CD4-positive, alpha-beta T cell (primary cell): ENCODE results near the gene TCF7L2. TPM values are rescaled to one million over a fixed set of nuclear protein-coding genes. Genes with fewer than 3 reads are reported as not detected.

Experiments used
- ATAC-seq: fragments of 200-7000 bp; cut with Tn5 transposase; one replicate; pipeline ENCODE4 v1.10.0; 2022; ENCODE audit warnings: mild to moderate bottlenecking; ENCODE audit not compliant: poor library complexity
- CTCF ChIA-PET: fragments of 350-600 bp; sonication (Branson Sonifier 250); formaldehyde crosslinking; loops from one replicate; lab custom pipeline; 2021; ENCODE audit warnings: antibody characterized with exemption, inconsistent platforms; lab: Charles Lee
- POLR2A ChIA-PET: fragments of 350-600 bp; sonication (Branson Sonifier 250); formaldehyde crosslinking; loops from one replicate; lab custom pipeline; 2021; ENCODE audit warnings: antibody characterized with exemption, inconsistent platforms; lab: Charles Lee
- DNase-seq, 14 experiments: peaks; one replicate each; pipeline ENCODE4 v3.0.0-alpha.2; 2013 to 2020; ENCODE audit warnings: mixed read lengths in 2 of 14
- H3K27ac ChIP-seq, 2 donors: one replicate each; pipeline versions ENCODE4 v1.5.1 to v1.7.0; 2013; ENCODE audit warnings: low read length in 2 of 2, low read depth in 1 of 2, mild to moderate bottlenecking in 1 of 2
- H3K27me3 ChIP-seq, 2 experiments: 1 replicate in 1 of 2; 2 replicates in 1 of 2; pipeline versions ENCODE4 v1.6.1 to v1.7.0; 2013; ENCODE audit warnings: low read length in 2 of 2, control low read depth in 1 of 2, mild to moderate bottlenecking in 1 of 2, moderate library complexity in 1 of 2; ENCODE audit not compliant: insufficient read depth in 2 of 2, control insufficient read depth in 1 of 2
- H3K36me3 ChIP-seq: one replicate; pipeline ENCODE4 v1.6.1; 2013; ENCODE audit warnings: low read length, control low read depth; ENCODE audit not compliant: insufficient read depth
- H3K4me1 ChIP-seq: one replicate; pipeline ENCODE4 v1.6.1; 2013; ENCODE audit warnings: low read length, control low read depth; ENCODE audit not compliant: insufficient read depth
- H3K4me3 ChIP-seq: one replicate; pipeline ENCODE4 v1.5.1; 2013; ENCODE audit warnings: mild to moderate bottlenecking, low read length, moderate library complexity
- H3K9me3 ChIP-seq, 2 experiments: 1 replicate in 1 of 2; 2 replicates in 1 of 2; pipeline versions ENCODE4 v1.6.1 to v1.7.0; 2013; ENCODE audit warnings: low read length in 2 of 2, mild to moderate bottlenecking in 2 of 2, control low read depth in 1 of 2, moderate library complexity in 1 of 2; ENCODE audit not compliant: control insufficient read depth in 1 of 2, insufficient read depth in 1 of 2
- H3K27ac Mint-ChIP-seq: one replicate; pipeline ENCODE4 v1.8.0; 2020; ENCODE audit warnings: mixed read lengths
- H3K27me3 Mint-ChIP-seq: one replicate; pipeline ENCODE4 v1.8.0; 2021; ENCODE audit warnings: mixed read lengths
- H3K36me3 Mint-ChIP-seq: one replicate; pipeline ENCODE4 v1.8.0; 2021; ENCODE audit warnings: low read depth, mixed read lengths
- H3K4me1 Mint-ChIP-seq: one replicate; pipeline ENCODE4 v1.8.0; 2021; ENCODE audit warnings: low read depth, mixed read lengths
- H3K4me3 Mint-ChIP-seq: one replicate; pipeline ENCODE4 v1.8.0; 2020; ENCODE audit warnings: mild to moderate bottlenecking, mixed read lengths
- H3K9me3 Mint-ChIP-seq: one replicate; pipeline ENCODE4 v1.8.0; 2020; ENCODE audit warnings: mixed read lengths
- CTCF ChIP-seq: fragments of 200-600 bp; IDR thresholded peaks from one replicate; pipeline ENCODE4 v1.8.0; 2022; ENCODE audit warnings: antibody characterized with exemption, mild to moderate bottlenecking
- intact Hi-C, 2 experiments: fragments of 100-400 bp; cut with DNase I in 1 of 2; cut with micrococcal nuclease in 1 of 2; formaldehyde crosslinking; loops; one replicate each; pipeline versions ENCODE4 v1.15.1 to v1.9.0; 2023 to 2025; cut with DNase I, micrococcal nuclease
- total RNA-seq, 174 experiments: library from RNA in 2 of 174; stranded (reverse) in 2 of 174; gene quantifications; one replicate each; pipeline ENCODE4 v1.2.3 and lab custom pipeline; 2021 to 2026

Gene TCF7L2
- total RNA-seq, 2 experiments from 2014 or later: 4.2 to 4.4 TPM

- POLR2A ChIA-PET: no interaction called here
Observed at GRCh38 chr10:113127901-113128283, 177.8 kb downstream of the TCF7L2 start.

GRCh38 chr10:113128450-113129070, 178.5 kb downstream of the TCF7L2 start:
- H3K4me3 Mint-ChIP-seq: no peak overlapping the region
- TF ChIP-seq CTCF: no peak
- H3K9me3 Mint-ChIP-seq: no peaks in the 10 kb centered on the region
- Histone ChIP-seq H3K9me3 (no peaks in the 10 kb centered on the region), H3K36me3 (no peaks in the 10 kb centered on the region), H3K4me1 (no peaks in the 10 kb centered on the region), H3K4me3 (no peak overlapping the region), H3K27me3 (peaks cover 8 to 25% of the 10 kb centered on the region in 2 experiments), H3K27ac (no peak overlapping the region)
- no peak overlapping the region for H3K27ac Mint-ChIP-seq
- ChIA-PET POLR2A (no interaction called here), CTCF (interaction anchor here (1.4 kb wide), 1 partner anchor 27 kb away, joined by 3 read pairs; no protein-coding TSS in a partner anchor)
- DNase-seq: no peak
- intact Hi-C loops: loop anchor here (5.0 to 10.0 kb wide), 2 partner anchors 256 to 406 kb away; no protein-coding TSS in a partner anchor
- H3K27me3 Mint-ChIP-seq: peaks cover 57% of the 10 kb centered on the region
- no peak for ATAC-seq
- H3K36me3 Mint-ChIP-seq: no peaks in the 10 kb centered on the region
- peaks cover 4% of the 10 kb centered on the region for H3K4me1 Mint-ChIP-seq

More at GRCh38 chr10:113127901-113128283, 177.8 kb downstream of the TCF7L2 start:
- peaks cover 4% of the 10 kb centered on the region for H3K4me1 Mint-ChIP-seq
- intact Hi-C loops: loop anchor here (2.0 to 10.0 kb wide), 3 partner anchors 257 to 407 kb away; no protein-coding TSS in a partner anchor
- no peak overlapping the region for H3K27ac Mint-ChIP-seq
- no peak for ATAC-seq
- Histone ChIP-seq H3K27me3 (peaks cover 8 to 25% of the 10 kb centered on the region in 2 experiments), H3K9me3 (no peaks in the 10 kb centered on the region), H3K27ac (no peak overlapping the region), H3K36me3 (no peaks in the 10 kb centered on the region), H3K4me1 (no peaks in the 10 kb centered on the region), H3K4me3 (no peak overlapping the region)
- H3K9me3 Mint-ChIP-seq: no peaks in the 10 kb centered on the region
- H3K36me3 Mint-ChIP-seq: no peaks in the 10 kb centered on the region
- DNase-seq: no peak
- CTCF ChIA-PET: interaction anchor here (1.4 kb wide), 1 partner anchor 28 kb away, joined by 3 read pairs; no protein-coding TSS in a partner anchor
- peaks cover 60% of the 10 kb centered on the region for H3K27me3 Mint-ChIP-seq
- no peak overlapping the region for H3K4me3 Mint-ChIP-seq
- no peak for TF ChIP-seq CTCF

- Mint-ChIP-seq H3K4me1 (peaks cover 4% of the 10 kb centered on the region), H3K36me3 (no peaks in the 10 kb centered on the region), H3K4me3 (no peak overlapping the region), H3K27ac (no peak overlapping the region), H3K9me3 (no peaks in the 10 kb centered on the region), H3K27me3 (peaks cover 51% of the 10 kb centered on the region)
- H3K9me3 ChIP-seq: no peaks in the 10 kb centered on the region
- intact Hi-C loops: loop anchor here (5.0 to 10.0 kb wide), 2 partner anchors 256 to 407 kb away; no protein-coding TSS in a partner anchor
- no peaks in the 10 kb centered on the region for H3K36me3 ChIP-seq
- no peaks in the 10 kb centered on the region for H3K4me1 ChIP-seq
- no peak for TF ChIP-seq CTCF
- ATAC-seq (no peak), DNase-seq (no peak)
- H3K27ac ChIP-seq: no peak overlapping the region
- ChIA-PET CTCF (no interaction called here), POLR2A (no interaction called here)
- H3K4me3 ChIP-seq: no peak overlapping the region
- peaks cover 8 to 25% of the 10 kb centered on the region in 2 experiments for H3K27me3 ChIP-seq
Observed at GRCh38 chr10:113129117-113129516, 179.1 kb downstream of the TCF7L2 start.
